DND-41 (cell line): ENCODE results near the gene PEDS1.

Experiments
- ATAC-seq: fragments of 200-7000 bp; cut with Tn5 transposase; 3 replicates; pipeline ENCODE4 v1.9.1; 2021; ENCODE audit warnings: low read depth; ENCODE audit not compliant: insufficient read depth
- DNase-seq: peaks from one replicate; pipeline ENCODE4 v3.0.0-alpha.2; 2020
- H2AFZ ChIP-seq: 2 replicates; pipeline ENCODE4 v1.6.0; 2012; ENCODE audit warnings: low read depth, low read length
- H3K27ac ChIP-seq: 2 replicates; pipeline ENCODE4 v1.5.1; 2012; ENCODE audit warnings: low read length, inconsistent platforms
- H3K27me3 ChIP-seq: fragments of 200-600 bp; sonication (generic); 2 replicates; pipeline ENCODE4 v1.6.0; 2012; ENCODE audit warnings: low read length, mild to moderate bottlenecking, inconsistent platforms; ENCODE audit not compliant: insufficient read depth, poor library complexity
- H3K36me3 ChIP-seq: 2 replicates; pipeline ENCODE4 v1.5.1; 2012; ENCODE audit warnings: low read length, inconsistent platforms; ENCODE audit not compliant: insufficient read depth
- H3K4me1 ChIP-seq: 2 replicates; pipeline ENCODE4 v1.5.1; 2012; ENCODE audit warnings: mild to moderate bottlenecking, low read length; ENCODE audit not compliant: insufficient read depth
- H3K4me2 ChIP-seq: 2 replicates; pipeline ENCODE4 v1.6.0; 2012; ENCODE audit warnings: mild to moderate bottlenecking, moderate library complexity, low read length, inconsistent platforms; ENCODE audit not compliant: insufficient read depth
- H3K4me3 ChIP-seq, 2 experiments: fragments of 200-600 bp in 1 of 2; shearing (Covaris generic) in 1 of 2; 2 replicates each; pipeline ENCODE4 v1.5.1; 2012 to 2016; ENCODE audit warnings: inconsistent platforms in 2 of 2, low read length in 2 of 2, mild to moderate bottlenecking in 2 of 2, low read depth in 1 of 2, moderate library complexity in 1 of 2
- H3K79me2 ChIP-seq: 2 replicates; pipeline ENCODE4 v1.6.0; 2012; ENCODE audit warnings: low read length, inconsistent platforms; ENCODE audit not compliant: insufficient read depth
- H3K9ac ChIP-seq: 2 replicates; pipeline ENCODE4 v1.6.0; 2012; ENCODE audit warnings: low read depth, mild to moderate bottlenecking, inconsistent platforms, low read length, moderate library complexity
- H3K9me3 ChIP-seq: 2 replicates; pipeline ENCODE4 v1.5.1; 2012; ENCODE audit warnings: low read length, moderate library complexity, mild to moderate bottlenecking, inconsistent platforms; ENCODE audit not compliant: insufficient read depth, severe bottlenecking
- H4K20me1 ChIP-seq: 2 replicates; pipeline ENCODE4 v1.6.0; 2012; ENCODE audit warnings: low read length; ENCODE audit not compliant: insufficient read depth
- CTCF ChIP-seq: IDR thresholded peaks from 2 replicates; pipeline ENCODE4 v1.5.1; 2012; ENCODE audit warnings: borderline replicate concordance, low read length, moderate library complexity, mild to moderate bottlenecking; ENCODE audit not compliant: poor library complexity, severe bottlenecking; ENCODE audit errors: extremely low read depth
- EZH2 ChIP-seq: IDR thresholded peaks from 3 replicates; pipeline ENCODE4 v1.6.1; 2012; ENCODE audit warnings: borderline replicate concordance, low read depth, mild to moderate bottlenecking, moderate library complexity, low read length, inconsistent platforms; ENCODE audit not compliant: severe bottlenecking

The PEDS1 gene

DNA sequence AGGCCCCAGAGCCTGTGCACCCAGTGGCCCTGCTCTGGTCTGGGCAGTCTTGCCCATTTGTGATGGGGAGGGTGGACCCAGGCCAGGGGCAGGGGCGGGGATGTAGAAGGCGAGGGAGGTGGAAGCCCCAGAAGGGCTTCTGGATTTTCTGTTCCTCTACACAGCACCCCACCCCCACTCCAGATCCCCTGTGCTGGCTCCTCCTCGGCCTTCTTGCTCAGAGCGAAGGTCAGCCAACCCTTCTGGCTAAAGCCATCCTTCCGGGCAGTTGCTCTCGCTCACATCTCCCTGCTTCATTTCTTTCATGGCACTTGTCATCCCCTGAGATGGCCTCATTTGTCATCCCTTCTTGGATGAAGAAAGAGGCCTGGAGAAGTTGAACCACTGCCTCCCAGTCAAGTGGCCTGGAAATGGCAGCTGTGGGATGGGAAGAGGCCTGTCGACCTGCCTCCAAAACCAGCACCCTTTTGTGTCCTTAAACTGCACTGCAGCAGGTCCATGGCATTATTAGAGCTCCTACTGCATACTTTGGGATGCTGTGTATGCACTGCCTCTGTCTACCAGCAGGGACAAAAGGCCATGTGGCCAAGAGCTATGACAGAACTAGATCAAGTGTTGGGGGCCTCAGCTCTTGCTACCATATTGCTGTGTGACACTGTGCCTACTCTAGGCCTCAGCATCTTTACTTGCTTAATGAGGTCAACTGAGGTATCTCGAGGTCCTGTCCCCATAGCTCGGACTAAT lies 19.9 kb downstream of the PEDS1 start:
- H3K4me3 ChIP-seq: no peak overlapping the region
- no peaks in the 10 kb centered on the region for H3K27me3 ChIP-seq
- no peak overlapping the region for H3K27ac ChIP-seq
- H3K4me2 ChIP-seq: no peak overlapping the region
- no peak overlapping the region for H3K9ac ChIP-seq
- peaks cover 37% of the 10 kb centered on the region for H3K79me2 ChIP-seq
- H3K36me3 ChIP-seq: peaks cover 85% of the 10 kb centered on the region
- ATAC-seq: peak; percentile 57; the same call in 2 of the 3 replicates
- H3K4me1 ChIP-seq: no peaks in the 10 kb centered on the region
- H3K9me3 ChIP-seq: no peaks in the 10 kb centered on the region
- DNase-seq: no peak
- TF ChIP-seq EZH2 (no peak), CTCF (peak; percentile 39)
- peaks cover 48% of the 10 kb centered on the region for H4K20me1 ChIP-seq
- no peak overlapping the region for H2AFZ ChIP-seq

DNA sequence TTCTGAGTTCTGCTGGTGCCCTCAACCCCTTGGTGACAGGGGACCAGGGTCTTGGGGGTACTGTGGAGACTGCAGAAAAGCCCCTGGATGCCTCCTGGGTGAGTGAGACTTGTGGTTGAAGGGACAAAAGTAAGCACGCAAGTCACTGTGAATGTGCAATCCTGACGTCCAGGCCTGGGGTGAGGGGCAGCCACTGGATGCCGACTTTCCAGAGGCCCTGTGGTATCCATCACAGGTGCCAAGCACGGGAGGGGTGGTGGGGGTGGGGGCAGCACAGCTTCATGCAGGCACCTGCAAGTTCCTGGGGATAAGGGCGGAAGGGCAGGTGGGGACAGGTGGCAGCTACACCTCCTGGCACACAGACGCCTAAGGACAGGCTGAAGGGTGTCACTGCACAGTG lies 20.5 kb downstream of the PEDS1 start:
- H3K79me2 ChIP-seq: peaks cover 31% of the 10 kb centered on the region
- no peak overlapping the region for H3K4me2 ChIP-seq
- no peak for ATAC-seq
- no peak overlapping the region for H3K4me3 ChIP-seq
- peaks cover 41% of the 10 kb centered on the region for H4K20me1 ChIP-seq
- no peak overlapping the region for H3K9ac ChIP-seq
- H3K36me3 ChIP-seq: peaks cover 85% of the 10 kb centered on the region
- TF ChIP-seq EZH2: no peak
- no peak for TF ChIP-seq CTCF
- no peaks in the 10 kb centered on the region for H3K4me1 ChIP-seq
- no peaks in the 10 kb centered on the region for H3K27me3 ChIP-seq
- H3K9me3 ChIP-seq: no peaks in the 10 kb centered on the region
- no peak overlapping the region for H2AFZ ChIP-seq
- H3K27ac ChIP-seq: no peak overlapping the region
- DNase-seq: no peak

DNA sequence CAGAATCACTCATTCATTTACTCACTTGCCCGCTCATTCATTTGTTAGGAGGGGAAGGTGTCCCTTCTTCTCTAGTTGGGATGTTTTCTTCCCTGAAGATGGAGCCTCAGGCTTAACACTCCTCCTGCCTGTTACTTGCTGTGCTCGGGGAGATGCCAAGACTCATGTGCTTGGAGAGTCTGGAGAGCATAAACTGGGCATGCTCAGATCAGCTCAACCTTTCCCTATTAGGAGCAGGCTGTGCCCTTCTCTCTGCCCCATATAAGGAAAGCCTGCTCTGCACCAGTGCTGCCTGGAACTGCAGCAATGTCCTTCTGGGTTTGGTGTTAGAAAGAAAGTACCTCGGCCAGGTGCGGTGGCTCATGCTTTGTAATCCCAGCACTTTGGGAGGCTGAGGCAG lies 22.5 kb downstream of the PEDS1 start:
- no peak for TF ChIP-seq EZH2
- no peak for TF ChIP-seq CTCF
- ATAC-seq (no peak), DNase-seq (no peak)
- H3K9ac ChIP-seq: no peak overlapping the region
- H3K27ac ChIP-seq: no peak overlapping the region
- peaks cover 21% of the 10 kb centered on the region for H3K79me2 ChIP-seq
- H3K4me1 ChIP-seq: no peaks in the 10 kb centered on the region
- H4K20me1 ChIP-seq: peaks cover 38% of the 10 kb centered on the region
- no peak overlapping the region for H3K4me2 ChIP-seq
- H3K4me3 ChIP-seq: no peak overlapping the region
- H3K36me3 ChIP-seq: peaks cover 93% of the 10 kb centered on the region
- H3K27me3 ChIP-seq: no peaks in the 10 kb centered on the region
- H2AFZ ChIP-seq: no peak overlapping the region
- no peaks in the 10 kb centered on the region for H3K9me3 ChIP-seq

- DNase-seq: no peak
- Histone ChIP-seq H3K4me1 (no peaks in the 10 kb centered on the region), H3K27ac (no peak overlapping the region), H4K20me1 (peaks cover 36% of the 10 kb centered on the region), H2AFZ (no peak overlapping the region), H3K4me2 (no peak overlapping the region), H3K4me3 (no peak overlapping the region), H3K36me3 (peaks cover 93% of the 10 kb centered on the region), H3K79me2 (peaks cover 18% of the 10 kb centered on the region), H3K27me3 (no peaks in the 10 kb centered on the region), H3K9ac (no peak overlapping the region), H3K9me3 (no peaks in the 10 kb centered on the region)
- no peak for TF ChIP-seq EZH2
- no peak for TF ChIP-seq CTCF
- no peak for ATAC-seq
Measured at GRCh38 chr20:50130356-50130723, 23.2 kb downstream of the PEDS1 start.
